SH-SY5Y (cell line): Measurements from ENCODE around the gene KIAA1958.

ENCODE experiments used
- GATA2 ChIP-seq: IDR thresholded peaks from 2 replicates; pipeline ENCODE4 v1.6.1; 2011; ENCODE audit warnings: mild to moderate bottlenecking, low read depth, low read length
- GATA3 ChIP-seq: IDR thresholded peaks from 2 replicates; pipeline ENCODE4 v1.6.1; 2011; ENCODE audit warnings: low read depth, mild to moderate bottlenecking, low read length, moderate library complexity

DNA sequence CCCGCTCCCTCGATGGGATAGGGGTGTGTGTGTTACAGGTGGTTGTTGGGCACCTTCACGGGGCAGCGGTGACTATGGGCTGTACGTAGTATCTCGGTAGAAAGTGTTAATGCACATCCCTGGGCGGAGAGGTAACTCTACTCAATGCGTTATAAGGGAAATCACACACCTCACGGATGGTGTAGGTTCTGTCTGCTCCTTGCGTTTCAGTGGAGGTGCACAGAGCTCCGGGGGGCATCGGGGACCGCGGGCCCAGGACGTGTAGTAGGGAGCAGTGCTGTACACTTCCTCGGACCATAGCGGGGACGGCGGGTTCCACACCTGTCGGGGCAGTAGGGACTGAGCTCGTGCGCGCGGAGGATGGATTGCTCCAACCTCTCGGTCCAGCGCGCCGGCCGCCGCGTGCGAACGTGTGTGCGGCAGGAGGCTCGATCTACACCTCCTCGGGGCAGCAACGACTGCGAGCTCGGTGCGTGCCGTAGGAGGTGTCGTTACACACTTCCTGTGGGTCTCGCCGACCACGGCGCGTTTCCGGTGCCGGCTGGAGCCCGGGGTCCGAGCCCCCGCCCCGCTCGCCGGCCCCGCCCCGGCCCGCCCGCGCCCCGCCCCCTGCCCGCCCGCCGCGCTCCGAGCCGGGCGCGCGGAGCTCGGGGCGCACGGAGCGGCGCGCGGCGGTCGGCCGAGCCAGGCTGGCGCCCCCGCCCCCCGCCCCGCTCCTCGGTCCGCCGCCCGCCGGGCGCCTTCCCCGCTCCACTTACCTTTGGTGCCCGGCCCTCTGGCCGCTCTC, at the start of gene KIAA1958:
- no peak for TF ChIP-seq GATA2
- TF ChIP-seq GATA3 = no peak
